ENCODE measurements around the gene BCAS3. TPM values are rescaled to one million over a fixed set of nuclear protein-coding genes. Genes with fewer than 3 reads are reported as not detected.

BCAS3 gene
- total RNA-seq, 2 donors from 2014 or later, result 28.0 to 37.7 TPM

DNA sequence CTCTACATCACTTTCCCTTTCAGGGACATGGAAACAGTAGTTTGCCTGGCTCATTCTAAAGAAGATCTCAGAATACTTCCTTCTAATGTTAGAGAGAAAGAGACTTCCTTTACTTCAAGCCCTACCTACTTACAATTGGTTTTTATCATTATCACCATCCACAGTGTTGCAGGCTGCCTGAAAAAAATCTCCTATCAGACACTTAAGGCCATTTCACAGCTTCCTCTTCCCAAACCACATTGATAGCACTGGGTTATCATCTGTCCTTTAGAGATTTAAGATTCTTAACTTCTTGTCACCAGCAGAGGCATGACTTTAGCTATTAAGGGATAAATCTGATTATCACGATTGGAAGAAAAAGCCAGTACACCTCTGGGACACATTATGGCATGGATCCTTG, 543.5 kb downstream of the BCAS3 start:
- Histone ChIP-seq H3K27me3 (ENCODE audit: control insufficient read depth, insufficient read depth, low read length, poor library complexity, severe bottlenecking) (peaks cover 92% of the 10 kb centered on the region), H3K9me3 (ENCODE audit: control insufficient read depth, low read length) (no peaks in the 10 kb centered on the region), H3K4me1 (ENCODE audit: control insufficient read depth, insufficient read depth, low read length) (no peaks in the 10 kb centered on the region), H3K27ac (ENCODE audit: low read depth, low read length) (no peak overlapping the region), H3K4me3 (ENCODE audit: low read length) (no peak overlapping the region), H3K36me3 (ENCODE audit: control insufficient read depth, insufficient read depth, low read length) (no peaks in the 10 kb centered on the region), H3K9ac (ENCODE audit: extremely low read depth, low read length, poor library complexity, severe bottlenecking) (no peak overlapping the region)
- no peaks in the 10 kb centered on the region for H3K36me3 Mint-ChIP-seq (ENCODE audit: low read depth)
- peaks cover 96% of the 10 kb centered on the region for H3K27me3 Mint-ChIP-seq (ENCODE audit: insufficient read depth)
- H3K4me3 Mint-ChIP-seq, result no peak overlapping the region
- WGBS, 2 experiments (ENCODE audit: insufficient coverage in 1 of 2, insufficient read length in 1 of 2), result 45 to 75% methylated on average over 1 of the region's 1 CpG
- TF ChIP-seq, protein P1, sequence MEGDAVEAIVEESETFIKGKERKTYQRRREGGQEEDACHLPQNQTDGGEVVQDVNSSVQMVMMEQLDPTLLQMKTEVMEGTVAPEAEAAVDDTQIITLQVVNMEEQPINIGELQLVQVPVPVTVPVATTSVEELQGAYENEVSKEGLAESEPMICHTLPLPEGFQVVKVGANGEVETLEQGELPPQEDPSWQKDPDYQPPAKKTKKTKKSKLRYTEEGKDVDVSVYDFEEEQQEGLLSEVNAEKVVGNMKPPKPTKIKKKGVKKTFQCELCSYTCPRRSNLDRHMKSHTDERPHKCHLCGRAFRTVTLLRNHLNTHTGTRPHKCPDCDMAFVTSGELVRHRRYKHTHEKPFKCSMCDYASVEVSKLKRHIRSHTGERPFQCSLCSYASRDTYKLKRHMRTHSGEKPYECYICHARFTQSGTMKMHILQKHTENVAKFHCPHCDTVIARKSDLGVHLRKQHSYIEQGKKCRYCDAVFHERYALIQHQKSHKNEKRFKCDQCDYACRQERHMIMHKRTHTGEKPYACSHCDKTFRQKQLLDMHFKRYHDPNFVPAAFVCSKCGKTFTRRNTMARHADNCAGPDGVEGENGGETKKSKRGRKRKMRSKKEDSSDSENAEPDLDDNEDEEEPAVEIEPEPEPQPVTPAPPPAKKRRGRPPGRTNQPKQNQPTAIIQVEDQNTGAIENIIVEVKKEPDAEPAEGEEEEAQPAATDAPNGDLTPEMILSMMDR (conservative IDR thresholded peaks at IDR 0.05), result no peak
- peaks cover 11% of the 10 kb centered on the region for H3K4me1 Mint-ChIP-seq
- no peak for DNase-seq
- no peak overlapping the region for H3K27ac Mint-ChIP-seq
- H3K9me3 Mint-ChIP-seq, result no peaks in the 10 kb centered on the region

DNA sequence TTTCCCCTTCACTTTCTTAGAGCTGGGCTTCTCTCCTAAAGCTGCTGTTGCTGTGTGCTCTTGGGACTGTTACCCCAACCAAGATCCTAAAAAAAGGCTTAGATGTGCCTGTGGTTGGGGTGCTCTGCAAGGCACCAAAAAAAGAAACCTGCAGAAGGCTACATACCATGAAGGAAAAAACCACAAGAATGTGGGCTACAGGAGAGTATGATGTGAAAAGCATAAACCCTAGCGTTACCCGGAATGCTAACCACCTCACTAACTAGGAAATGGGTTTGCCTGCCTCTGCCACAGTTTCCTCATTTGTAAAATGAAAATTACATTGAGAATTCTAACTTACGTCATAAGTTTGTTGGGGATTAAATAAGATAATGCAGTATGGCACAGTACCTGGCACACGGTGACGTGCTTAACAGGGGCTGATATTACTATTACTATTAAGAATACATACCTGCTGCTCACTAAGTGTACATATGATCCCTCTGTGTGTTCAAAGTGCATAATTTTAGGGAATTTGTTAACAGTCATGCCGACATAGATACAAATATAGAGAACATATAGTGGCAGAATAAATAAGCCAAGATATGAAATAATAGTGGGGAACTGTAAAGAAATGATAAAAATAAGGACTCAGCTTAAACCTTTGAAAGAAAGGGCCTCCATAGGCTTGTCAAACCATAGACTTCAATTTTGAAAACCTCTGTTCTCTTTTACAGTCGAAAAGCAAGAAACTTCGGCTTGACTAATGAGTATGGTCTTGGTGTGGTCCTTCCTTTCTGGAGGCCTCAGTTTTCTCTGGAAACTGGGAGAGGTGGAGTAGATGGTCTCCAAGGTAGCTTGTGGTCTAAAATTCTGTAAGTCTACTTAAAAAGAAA, 544.2 kb downstream of the BCAS3 start:
- no peaks in the 10 kb centered on the region for H3K9me3 ChIP-seq (ENCODE audit: control insufficient read depth, low read length)
- H3K36me3 Mint-ChIP-seq (ENCODE audit: low read depth), result no peaks in the 10 kb centered on the region
- H3K27me3 Mint-ChIP-seq (ENCODE audit: insufficient read depth), result peaks cover 98% of the 10 kb centered on the region
- H3K4me3 Mint-ChIP-seq, result no peak overlapping the region
- peaks cover 93% of the 10 kb centered on the region for H3K27me3 ChIP-seq (ENCODE audit: control insufficient read depth, insufficient read depth, low read length, poor library complexity, severe bottlenecking)
- H3K4me3 ChIP-seq (ENCODE audit: low read length), result no peak overlapping the region
- H3K4me1 ChIP-seq (ENCODE audit: control insufficient read depth, insufficient read depth, low read length), result no peaks in the 10 kb centered on the region
- 90 to 100% methylated on average over 4 to 8 of the region's 8 CpGs for WGBS, 2 experiments (ENCODE audit: insufficient coverage in 1 of 2, insufficient read length in 1 of 2)
- H3K27ac Mint-ChIP-seq, result no peak overlapping the region
- peaks cover 11% of the 10 kb centered on the region for H3K4me1 Mint-ChIP-seq
- H3K27ac ChIP-seq (ENCODE audit: low read depth, low read length), result no peak overlapping the region
- no peaks in the 10 kb centered on the region for H3K9me3 Mint-ChIP-seq
- TF ChIP-seq, protein P1 (conservative IDR thresholded peaks at IDR 0.05), result no peak
- H3K36me3 ChIP-seq (ENCODE audit: control insufficient read depth, insufficient read depth, low read length), result no peaks in the 10 kb centered on the region
- no peak for DNase-seq
- no peak overlapping the region for H3K9ac ChIP-seq (ENCODE audit: extremely low read depth, low read length, poor library complexity, severe bottlenecking)

DNA sequence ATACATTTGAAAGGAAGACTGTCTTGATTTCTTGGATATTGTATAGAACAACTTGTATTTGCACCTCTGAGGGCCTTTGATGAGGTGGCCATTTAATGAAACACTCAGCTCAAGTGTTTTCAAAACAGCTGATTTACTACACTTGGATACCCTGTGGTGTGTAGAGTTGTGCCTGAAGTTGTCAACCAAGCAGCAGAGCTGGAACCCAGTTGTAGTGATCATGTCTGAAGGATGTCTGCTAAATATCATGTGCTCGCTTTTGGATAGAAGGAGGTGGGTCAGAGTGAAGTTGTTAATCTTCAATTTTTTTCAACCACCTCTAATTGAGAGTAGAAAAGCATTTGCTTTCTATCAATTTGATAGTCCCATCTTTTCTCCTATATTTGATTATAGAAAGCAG, 546.1 kb downstream of the BCAS3 start:
- Mint-ChIP-seq H3K4me3 (no peak overlapping the region), H3K36me3 (ENCODE audit: low read depth) (no peaks in the 10 kb centered on the region), H3K4me1 (peaks cover 8% of the 10 kb centered on the region), H3K9me3 (no peaks in the 10 kb centered on the region), H3K27ac (no peak overlapping the region), H3K27me3 (ENCODE audit: insufficient read depth) (peaks cover 99% of the 10 kb centered on the region)
- TF ChIP-seq, protein P1 (conservative IDR thresholded peaks at IDR 0.05), result no peak
- Histone ChIP-seq H3K4me3 (ENCODE audit: low read length) (no peak overlapping the region), H3K9ac (ENCODE audit: extremely low read depth, low read length, poor library complexity, severe bottlenecking) (no peak overlapping the region), H3K36me3 (ENCODE audit: control insufficient read depth, insufficient read depth, low read length) (no peaks in the 10 kb centered on the region), H3K27ac (ENCODE audit: low read depth, low read length) (no peak overlapping the region), H3K27me3 (ENCODE audit: control insufficient read depth, insufficient read depth, low read length, poor library complexity, severe bottlenecking) (peaks cover 93% of the 10 kb centered on the region), H3K4me1 (ENCODE audit: control insufficient read depth, insufficient read depth, low read length) (no peaks in the 10 kb centered on the region), H3K9me3 (ENCODE audit: control insufficient read depth, low read length) (no peaks in the 10 kb centered on the region)
- 60% methylated on average over 1 of the region's 1 CpG; no CpG with 5 or more reads in 1 of the 2 experiments for WGBS, 2 experiments (ENCODE audit: insufficient coverage in 1 of 2, insufficient read length in 1 of 2)
- no peak for DNase-seq
